PC-3 (cell line): ENCODE measurements around the gene VWA8. TPM values are rescaled to one million over a fixed set of nuclear protein-coding genes. Genes with fewer than 3 reads are reported as not detected.

Experiments used
- microRNA-seq: library from miRNA; unstranded; fragments of <30 nt; microRNA quantifications from one replicate; pipeline ENCODE4 v1.1.0, GENCODE V29; 2020; ENCODE audit not compliant: unreplicated experiment
- total RNA-seq: library from RNA; depleted of rRNA; stranded (reverse); fragments of >200 nt; gene quantifications from 2 replicates; pipeline ENCODE4 v1.2.3, GENCODE V29; 2014; rRNA removed

VWA8 gene
- total RNA-seq, 1 experiment from 2014 or later, result 10.0 TPM

Small RNAs within 50 kb of the gene (microRNA-seq; reads per million reads assigned to microRNA genes)
- gene MIR5006, result not detected

Other genes with a start within 250 kb of the VWA8 start
- gene DGKH, start 87.5 kb upstream of the VWA8 start, total RNA-seq, result 4.5 and 5.9 TPM in 2 replicates